PFSK-1 (cell line): ENCODE measurements around the gene AUTS2.

Experiments used
- POLR2AphosphoS5 ChIP-seq: IDR thresholded peaks from 2 replicates; pipeline ENCODE4 v1.6.1; 2012; ENCODE audit warnings: low read depth, mild to moderate bottlenecking, control low read depth, low read length, moderate library complexity
- REST ChIP-seq, 2 experiments: IDR thresholded peaks; 2 replicates each; pipeline versions ENCODE4 v1.6.1 to v1.8.0; 2011 to 2012; ENCODE audit warnings: low read depth in 2 of 2, low read length in 2 of 2, control low read depth in 1 of 2, inconsistent platforms in 1 of 2, mild to moderate bottlenecking in 1 of 2, moderate library complexity in 1 of 2; ENCODE audit not compliant: insufficient read depth in 1 of 2
- SIN3A ChIP-seq: IDR thresholded peaks from 2 replicates; pipeline ENCODE4 v1.6.1; 2012; ENCODE audit warnings: mild to moderate bottlenecking, low read length, moderate library complexity, borderline replicate concordance; ENCODE audit not compliant: insufficient read depth

- TF ChIP-seq REST (IDR thresholded peaks at IDR 0.05; ENCODE audit: insufficient read depth in 1 of 2, low read depth in 2 of 2, low read length in 2 of 2): no peak
- TF ChIP-seq POLR2AphosphoS5: no peak
- TF ChIP-seq SIN3A: no peak
These were observed 98.7 kb downstream of the AUTS2 start for GRCh38 chr7:69696686-69697685.
